VCaP (cell line): ENCODE measurements around the gene PRDM16.
A peak's percentile ranks its signal among the peaks of the same experiment; 100 is the strongest.

ENCODE experiments used
- H3K27ac ChIP-seq: fragments of 450-650 bp; 2 replicates; pipeline ENCODE4 v1.5.1; 2017
- TF ChIP-seq, protein P1 (sequence below): fragments of 450-650 bp; conservative IDR thresholded peaks from 2 replicates; pipeline ENCODE4 v1.5.1; 2017; ENCODE audit warnings: mild to moderate bottlenecking, moderate library complexity

The PRDM16 gene

DNA sequence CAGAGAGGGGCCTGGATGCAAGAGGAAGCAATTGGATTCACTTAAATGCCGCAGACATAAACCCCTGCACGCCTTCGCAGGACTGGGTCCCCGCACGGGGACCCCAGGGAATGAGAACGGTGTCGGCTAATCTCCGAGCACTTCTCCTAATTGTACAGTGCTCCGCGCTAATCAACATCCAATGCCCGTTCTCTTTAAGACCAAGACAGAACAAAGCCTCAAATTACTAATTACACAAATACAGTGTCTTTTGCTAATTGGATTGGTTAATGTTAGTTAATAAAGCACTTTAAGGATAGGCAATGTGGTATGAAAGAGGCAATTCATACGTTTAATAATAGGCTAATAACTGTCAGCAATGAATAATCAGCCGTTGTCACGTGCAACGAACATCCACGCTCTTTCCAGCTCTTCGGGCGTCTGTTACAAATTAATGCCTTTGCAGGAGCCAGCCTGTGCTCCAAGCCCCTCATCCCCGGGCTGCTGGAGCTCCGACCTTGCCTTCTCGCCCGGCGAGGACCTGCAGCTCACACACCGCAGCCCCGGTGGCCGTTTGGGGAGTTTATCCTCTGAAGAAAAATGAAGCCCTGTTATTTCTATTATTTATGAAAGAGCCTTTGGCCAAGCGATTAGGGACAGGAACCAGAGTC is 157.8 kb downstream of the PRDM16 start:
- TF ChIP-seq, protein P1, sequence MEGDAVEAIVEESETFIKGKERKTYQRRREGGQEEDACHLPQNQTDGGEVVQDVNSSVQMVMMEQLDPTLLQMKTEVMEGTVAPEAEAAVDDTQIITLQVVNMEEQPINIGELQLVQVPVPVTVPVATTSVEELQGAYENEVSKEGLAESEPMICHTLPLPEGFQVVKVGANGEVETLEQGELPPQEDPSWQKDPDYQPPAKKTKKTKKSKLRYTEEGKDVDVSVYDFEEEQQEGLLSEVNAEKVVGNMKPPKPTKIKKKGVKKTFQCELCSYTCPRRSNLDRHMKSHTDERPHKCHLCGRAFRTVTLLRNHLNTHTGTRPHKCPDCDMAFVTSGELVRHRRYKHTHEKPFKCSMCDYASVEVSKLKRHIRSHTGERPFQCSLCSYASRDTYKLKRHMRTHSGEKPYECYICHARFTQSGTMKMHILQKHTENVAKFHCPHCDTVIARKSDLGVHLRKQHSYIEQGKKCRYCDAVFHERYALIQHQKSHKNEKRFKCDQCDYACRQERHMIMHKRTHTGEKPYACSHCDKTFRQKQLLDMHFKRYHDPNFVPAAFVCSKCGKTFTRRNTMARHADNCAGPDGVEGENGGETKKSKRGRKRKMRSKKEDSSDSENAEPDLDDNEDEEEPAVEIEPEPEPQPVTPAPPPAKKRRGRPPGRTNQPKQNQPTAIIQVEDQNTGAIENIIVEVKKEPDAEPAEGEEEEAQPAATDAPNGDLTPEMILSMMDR: peak; percentile 26; the same call in 1 of the 2 replicates
- H3K27ac ChIP-seq: peak overlapping the region; percentile 92

DNA sequence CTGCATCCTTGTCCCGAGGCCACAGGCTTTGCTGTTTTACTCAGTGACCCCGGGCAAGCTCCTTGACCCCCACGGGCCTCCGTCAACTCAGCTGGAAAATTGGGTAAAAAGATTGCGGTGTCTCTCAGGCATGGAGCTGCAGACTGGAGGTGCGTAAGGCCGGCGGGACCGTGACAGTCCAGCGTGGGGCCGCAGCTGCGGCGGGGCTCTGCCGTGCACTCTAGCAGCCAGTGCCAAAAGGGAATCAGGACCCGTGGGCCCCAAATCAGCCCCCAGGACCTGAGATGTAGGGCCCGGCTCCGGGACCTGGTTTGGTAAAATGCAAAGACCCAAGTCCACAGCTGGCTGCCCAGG is 158.3 kb downstream of the PRDM16 start:
- TF ChIP-seq, protein P1: no peak

DNA sequence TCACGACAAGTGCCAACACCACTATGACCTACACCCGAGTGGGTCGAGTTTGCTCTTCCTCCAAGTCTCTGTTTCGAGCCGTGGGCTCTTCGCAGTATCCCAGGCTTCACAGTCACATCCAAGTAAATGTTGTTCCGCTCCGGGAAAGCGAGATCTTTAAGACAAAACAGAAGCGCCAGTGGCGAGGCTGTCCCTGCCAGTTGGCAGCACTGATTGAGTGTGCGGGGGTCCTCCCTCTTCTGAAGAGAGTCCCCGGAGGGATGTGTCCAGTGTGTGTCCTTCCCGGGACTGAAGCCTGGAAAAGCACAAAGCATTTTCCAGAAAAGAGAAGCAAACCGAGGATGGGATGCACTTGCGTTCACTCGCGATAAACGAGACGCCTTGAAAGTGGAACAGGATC is 158.9 kb downstream of the PRDM16 start:
- H3K27ac ChIP-seq: peak overlapping the region; percentile 92; the same call in 1 of the 2 replicates
- TF ChIP-seq, protein P1: no peak

More for the DNA sequence above, 158.3 kb downstream of the PRDM16 start:
- H3K27ac ChIP-seq: peak overlapping the region; percentile 92

DNA sequence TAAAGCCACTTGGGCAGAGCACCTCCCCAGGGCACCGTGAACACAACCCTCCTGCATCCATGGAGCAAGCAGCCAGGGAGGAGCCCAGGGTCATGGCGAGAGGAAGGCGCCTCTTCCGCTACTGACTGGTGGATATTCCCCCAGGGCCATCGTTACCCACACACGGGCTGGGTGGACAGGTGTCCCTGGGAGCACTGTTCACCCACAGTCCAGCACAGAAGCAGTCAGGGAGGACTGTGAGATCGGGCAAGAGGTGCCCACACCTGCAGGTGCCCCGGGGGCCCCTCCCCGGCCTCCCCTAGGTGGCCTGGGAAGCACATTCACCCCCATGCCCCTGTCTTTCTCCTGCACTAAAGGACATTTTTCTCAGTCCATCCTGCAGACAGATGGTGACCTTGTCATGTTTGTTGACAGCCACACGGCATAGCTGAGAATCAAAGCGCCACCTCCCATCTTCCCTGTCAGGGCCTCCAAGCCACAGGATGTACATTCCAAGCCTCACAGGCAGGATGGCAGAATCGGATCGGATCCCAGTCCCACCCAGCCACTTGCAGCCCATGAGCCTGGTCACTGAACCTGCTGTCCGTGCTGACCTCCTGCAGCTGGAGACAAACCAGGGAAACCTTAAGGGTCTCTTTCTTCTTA is 160.2 kb downstream of the PRDM16 start:
- TF ChIP-seq, protein P1: no peak
- no peak overlapping the region; the same call in 1 of the 2 replicates for H3K27ac ChIP-seq

DNA sequence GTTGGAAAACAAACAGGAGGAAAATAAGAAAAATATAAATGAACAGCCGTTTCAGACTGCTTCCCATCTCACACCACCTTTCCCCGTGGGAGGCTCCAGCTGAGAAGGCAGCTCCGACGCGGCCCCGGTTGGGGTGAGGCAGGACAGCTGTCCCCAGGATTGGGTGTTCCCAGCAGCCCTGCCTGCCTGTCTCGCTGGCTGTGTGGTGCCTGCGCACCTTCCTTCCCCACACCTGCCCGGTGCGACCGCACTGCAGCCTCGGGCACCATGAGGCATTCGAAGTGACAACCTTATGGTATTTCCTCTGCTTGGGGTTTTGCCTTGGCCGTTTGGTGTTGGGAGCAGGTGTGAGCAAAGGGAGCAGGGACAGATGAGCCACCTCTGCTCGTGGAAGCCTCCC is 161.6 kb downstream of the PRDM16 start:
- H3K27ac ChIP-seq: no peak overlapping the region; the same call in 1 of the 2 replicates
- TF ChIP-seq, protein P1: no peak

DNA sequence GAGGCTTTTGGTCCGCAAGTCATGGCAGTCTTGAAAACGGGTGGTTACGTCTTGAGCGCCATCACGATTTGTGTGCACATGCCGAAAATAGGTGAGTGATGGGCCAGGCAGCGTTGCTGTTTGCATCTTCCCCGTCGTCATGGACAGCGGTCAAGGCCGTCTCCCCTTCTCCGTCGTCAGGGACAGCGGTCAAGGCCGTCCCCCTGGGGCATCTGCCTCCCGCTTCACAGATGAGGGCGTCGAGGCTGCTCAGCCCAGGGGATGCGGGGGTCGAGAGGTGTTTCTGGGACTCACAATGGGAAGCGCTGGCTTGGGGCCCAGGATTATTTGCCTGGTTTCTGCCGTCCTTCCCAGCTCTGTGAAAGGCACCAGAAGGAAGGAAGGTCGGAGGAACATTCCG is 162.2 kb downstream of the PRDM16 start:
- H3K27ac ChIP-seq: no peak overlapping the region
- TF ChIP-seq, protein P1: no peak

DNA sequence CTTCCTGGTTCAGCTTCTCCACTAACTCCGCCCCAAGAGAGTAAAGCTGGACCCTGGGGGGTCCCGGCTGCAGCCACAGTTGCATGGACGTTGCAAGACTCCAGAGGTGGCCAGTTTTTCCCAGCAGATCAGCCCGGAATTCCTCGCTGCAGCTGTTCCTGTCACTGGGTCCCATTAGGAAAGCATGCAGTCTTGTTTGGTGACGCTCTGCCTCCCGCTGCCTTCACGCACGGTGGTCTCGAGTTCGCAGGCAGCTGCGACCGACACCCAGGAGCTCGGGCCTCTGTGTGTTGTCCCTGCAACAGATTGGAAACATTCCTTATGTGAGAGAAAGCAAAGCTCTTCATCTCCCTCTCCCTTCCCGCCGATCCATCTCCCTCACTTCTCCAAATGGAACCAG is 162.8 kb downstream of the PRDM16 start:
- no peak overlapping the region for H3K27ac ChIP-seq

More for the DNA sequence above, 162.8 kb downstream of the PRDM16 start:
- TF ChIP-seq, protein P1: no peak
